Measurements from ENCODE around the gene MYO10. TPM values are rescaled to one million over a fixed set of nuclear protein-coding genes. Genes with fewer than 3 reads are reported as not detected.

The MYO10 gene
- total and polyA plus RNA-seq, 2 experiments from 2014 or later, result 119 to 276 TPM

- no peaks in the 10 kb centered on the region for H3K27me3 ChIP-seq (ENCODE audit: insufficient read depth)
- ATAC-seq, result no peak
- H3K27me3 Mint-ChIP-seq (ENCODE audit: insufficient read depth, low read depth, poor library complexity), result peaks cover 11% of the 10 kb centered on the region
Observed at GRCh38 chr5:16974981-16975380, 38.9 kb upstream of the MYO10 start.

GRCh38 chr5:16970826-16971225 is 34.7 kb upstream of the MYO10 start:
- Histone ChIP-seq H3K79me2 (replicated peaks; ENCODE audit: insufficient read depth) (no peaks in the 10 kb centered on the region), H3K27me3 (ENCODE audit: insufficient read depth) (no peaks in the 10 kb centered on the region), H3F3A (replicated peaks; ENCODE audit: low read depth) (no peaks in the 10 kb centered on the region), H3K4me1 (ENCODE audit: insufficient read depth) (no peaks in the 10 kb centered on the region), H3K36me3 (ENCODE audit: insufficient read depth) (no peaks in the 10 kb centered on the region), H4K20me1 (replicated peaks; ENCODE audit: insufficient read depth) (no peaks in the 10 kb centered on the region), H3K4me3 (no peak overlapping the region), H3K4me2 (no peak overlapping the region), H3K27ac (ENCODE audit: low read depth) (no peak overlapping the region), H3K9me2 (ENCODE audit: insufficient read depth) (no peaks in the 10 kb centered on the region), H2AFZ (peak overlapping the region; percentile 56; the same call in 1 of the 2 replicates)
- ATAC-seq (no peak), DNase-seq (ENCODE audit: low spot score) (no peak)
- no peak overlapping the region; the same call in 1 of the 2 replicates for H3K27ac Mint-ChIP-seq
- peaks cover 6% of the 10 kb centered on the region for H3K4me1 Mint-ChIP-seq
- no peaks in the 10 kb centered on the region for H3K36me3 Mint-ChIP-seq (ENCODE audit: low read depth)
- no peak overlapping the region for H3K4me3 Mint-ChIP-seq
- no peak for TF ChIP-seq ZNF114 (CRISPR knock-in tag; IDR thresholded peaks at IDR 0.05)
- no peak for TF ChIP-seq REST (IDR thresholded peaks at IDR 0.05; ENCODE audit: unreplicated experiment)
- no peak for TF ChIP-seq CREB1 (CRISPR knock-in tag; IDR thresholded peaks at IDR 0.05; ENCODE audit: low read depth)
- peaks cover 11% of the 10 kb centered on the region for H3K27me3 Mint-ChIP-seq (ENCODE audit: insufficient read depth, low read depth, poor library complexity)
- no peaks in the 10 kb centered on the region; the same call in 2 of the 3 replicates for H3K9me3 Mint-ChIP-seq

More at GRCh38 chr5:16974981-16975380, 38.9 kb upstream of the MYO10 start:
- TF ChIP-seq ZNF114 (CRISPR knock-in tag; IDR thresholded peaks at IDR 0.05), result no peak
- TF ChIP-seq POLR2AphosphoS5 (IDR thresholded peaks at IDR 0.05; ENCODE audit: low read depth), result no peak
- no peak for TF ChIP-seq CREB1 (CRISPR knock-in tag; IDR thresholded peaks at IDR 0.05; ENCODE audit: low read depth)
- Histone ChIP-seq H2AFZ (no peak overlapping the region), H3K9me2 (ENCODE audit: insufficient read depth) (no peaks in the 10 kb centered on the region), H3K4me3 (no peak overlapping the region), H3K4me2 (no peak overlapping the region), H3K79me2 (replicated peaks; ENCODE audit: insufficient read depth) (no peaks in the 10 kb centered on the region), H3K4me1 (ENCODE audit: insufficient read depth) (no peaks in the 10 kb centered on the region), H4K20me1 (replicated peaks; ENCODE audit: insufficient read depth) (no peaks in the 10 kb centered on the region), H3F3A (replicated peaks; ENCODE audit: low read depth) (no peaks in the 10 kb centered on the region), H3K27ac (ENCODE audit: low read depth) (no peak overlapping the region), H3K36me3 (ENCODE audit: insufficient read depth) (no peaks in the 10 kb centered on the region)
- Mint-ChIP-seq H3K36me3 (ENCODE audit: low read depth) (no peaks in the 10 kb centered on the region), H3K27ac (no peak overlapping the region), H3K9me3 (no peaks in the 10 kb centered on the region), H3K4me3 (no peak overlapping the region), H3K4me1 (peaks cover 5% of the 10 kb centered on the region)
- DNase-seq (ENCODE audit: low spot score), result no peak

- no peak overlapping the region for H3K27ac ChIP-seq (ENCODE audit: low read depth)
- peak overlapping the region; percentile 56; the same call in 1 of the 2 replicates for H2AFZ ChIP-seq
- no peaks in the 10 kb centered on the region for H4K20me1 ChIP-seq (replicated peaks; ENCODE audit: insufficient read depth)
- H3K36me3 ChIP-seq (ENCODE audit: insufficient read depth), result no peaks in the 10 kb centered on the region
- ATAC-seq, result no peak
- Mint-ChIP-seq H3K9me3 (no peaks in the 10 kb centered on the region; the same call in 2 of the 3 replicates), H3K4me3 (no peak overlapping the region), H3K27ac (no peak overlapping the region; the same call in 1 of the 2 replicates), H3K36me3 (ENCODE audit: low read depth) (no peaks in the 10 kb centered on the region), H3K4me1 (peaks cover 11% of the 10 kb centered on the region), H3K27me3 (ENCODE audit: insufficient read depth, low read depth, poor library complexity) (peaks cover 11% of the 10 kb centered on the region)
- no peaks in the 10 kb centered on the region for H3K4me1 ChIP-seq (ENCODE audit: insufficient read depth)
- no peaks in the 10 kb centered on the region for H3K27me3 ChIP-seq (ENCODE audit: insufficient read depth)
- H3K4me2 ChIP-seq, result no peak overlapping the region
- H3F3A ChIP-seq (replicated peaks; ENCODE audit: low read depth), result no peaks in the 10 kb centered on the region
- H3K4me3 ChIP-seq, result no peak overlapping the region
- no peaks in the 10 kb centered on the region for H3K79me2 ChIP-seq (replicated peaks; ENCODE audit: insufficient read depth)
- H3K9me2 ChIP-seq (ENCODE audit: insufficient read depth), result no peaks in the 10 kb centered on the region
- no peak for DNase-seq (ENCODE audit: low spot score)
- TF ChIP-seq POLR2AphosphoS5 (IDR thresholded peaks at IDR 0.05; ENCODE audit: low read depth), result no peak
- TF ChIP-seq ZNF462 (CRISPR knock-in tag; IDR thresholded peaks at IDR 0.05), result no peak
Observed at GRCh38 chr5:16970260-16970659, 34.2 kb upstream of the MYO10 start.

Data from GM23338 (cell line).